Type B pancreatic cell (in vitro differentiated cells): ENCODE measurements around the gene HEATR1. TPM values are rescaled to one million over a fixed set of nuclear protein-coding genes. Genes with fewer than 3 reads are reported as not detected.

Experiments
- DNase-seq: peaks from one replicate; pipeline ENCODE4 v3.0.0; 2021; ENCODE audit warnings: mixed read lengths; ENCODE audit not compliant: unreplicated experiment; ENCODE audit errors: extremely low spot score
- H3K27ac Mint-ChIP-seq: 2 replicates; pipeline ENCODE4 v1.8.0; 2021; ENCODE audit warnings: mild to moderate bottlenecking, mixed read lengths
- H3K27me3 Mint-ChIP-seq: 2 replicates; pipeline ENCODE4 v1.8.0; 2021; ENCODE audit warnings: mixed read lengths
- H3K36me3 Mint-ChIP-seq: 2 replicates; pipeline ENCODE4 v1.8.0; 2021; ENCODE audit warnings: mixed read lengths
- H3K4me1 Mint-ChIP-seq: one replicate; pipeline ENCODE4 v1.8.0; 2021; ENCODE audit warnings: mixed read lengths; ENCODE audit not compliant: unreplicated experiment
- H3K4me3 Mint-ChIP-seq: 2 replicates; pipeline ENCODE4 v1.8.0; 2021; ENCODE audit warnings: mild to moderate bottlenecking, mixed read lengths
- H3K9me3 Mint-ChIP-seq: 2 replicates; pipeline ENCODE4 v1.8.0; 2021; ENCODE audit warnings: mixed read lengths
- CTCF ChIP-seq: fragments of 200-600 bp; sonication (generic); conservative IDR thresholded peaks from 2 replicates; pipeline ENCODE4 v1.5.0; 2021; ENCODE audit warnings: antibody characterized with exemption, mild to moderate bottlenecking
- total RNA-seq: library from RNA; stranded (reverse); gene quantifications from 2 replicates; pipeline ENCODE4 v1.2.1, GENCODE V29; 2021; ENCODE audit warnings: low replicate concordance

The HEATR1 gene
- total RNA-seq, 1 donor from 2014 or later = 51.5 TPM

DNA sequence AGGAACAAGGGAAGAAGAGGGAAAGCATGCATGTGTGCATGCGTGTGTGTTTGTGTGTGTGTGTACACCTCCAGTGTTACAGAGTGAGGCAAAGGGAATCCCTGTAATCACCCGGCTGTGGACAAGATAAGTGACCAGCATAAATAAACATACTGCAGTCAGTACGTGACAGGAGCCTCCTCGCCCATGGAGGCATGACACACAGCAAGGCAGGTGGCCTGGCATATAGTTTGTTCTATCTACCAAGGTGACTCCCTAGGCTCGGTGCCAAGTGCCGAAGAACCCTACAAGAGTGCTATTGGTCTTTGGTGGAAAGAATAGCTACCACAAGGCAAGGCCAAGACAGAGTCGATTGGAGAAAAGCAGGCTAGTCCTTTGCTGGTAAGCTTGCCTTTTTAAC, 31.7 kb upstream of the HEATR1 start:
- no peak for TF ChIP-seq CTCF
- H3K36me3 Mint-ChIP-seq = no peaks in the 10 kb centered on the region
- H3K27ac Mint-ChIP-seq = no peak overlapping the region
- no peak for DNase-seq
- H3K4me1 Mint-ChIP-seq = no peaks in the 10 kb centered on the region
- H3K4me3 Mint-ChIP-seq = no peak overlapping the region
- H3K27me3 Mint-ChIP-seq = peaks cover 21% of the 10 kb centered on the region
- H3K9me3 Mint-ChIP-seq = no peaks in the 10 kb centered on the region

DNA sequence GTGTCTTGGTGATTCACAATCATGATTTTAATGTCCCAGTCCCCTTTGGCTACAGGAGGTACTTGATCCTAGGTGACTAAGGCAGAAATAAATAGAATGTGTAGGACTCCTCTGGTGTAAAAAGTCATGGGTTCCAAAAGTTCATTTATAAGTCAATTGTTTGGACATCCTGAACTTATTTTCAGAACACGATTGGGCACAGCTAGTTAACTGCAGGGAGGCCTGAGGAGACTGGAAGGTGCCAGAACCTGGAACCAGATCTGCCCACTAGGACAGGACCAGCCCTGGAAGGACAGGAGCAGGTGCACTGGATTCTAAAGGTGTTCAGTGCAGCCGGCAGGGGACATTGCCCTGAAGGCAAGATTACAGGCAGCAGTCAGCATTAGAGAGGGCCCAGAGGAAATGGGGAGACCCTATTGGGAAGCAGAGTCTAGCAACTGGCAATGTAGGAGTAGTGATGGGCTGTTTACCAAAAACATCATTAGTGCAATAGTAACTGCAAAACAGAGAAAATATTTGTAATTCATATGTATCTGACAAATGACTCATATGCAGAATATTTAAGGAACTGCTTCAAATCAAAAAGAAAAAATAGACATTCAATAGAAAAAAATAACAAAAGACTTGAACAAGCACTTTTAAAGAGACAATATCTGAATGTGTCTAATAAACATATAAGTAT, 23.6 kb upstream of the HEATR1 start:
- Mint-ChIP-seq H3K27ac (no peak overlapping the region), H3K4me3 (no peak overlapping the region), H3K27me3 (peaks cover 9% of the 10 kb centered on the region), H3K36me3 (no peaks in the 10 kb centered on the region), H3K4me1 (no peaks in the 10 kb centered on the region), H3K9me3 (no peaks in the 10 kb centered on the region)
- DNase-seq = no peak
- TF ChIP-seq CTCF = no peak

- Mint-ChIP-seq H3K4me3 (no peak overlapping the region), H3K27me3 (peaks cover 19% of the 10 kb centered on the region), H3K27ac (no peak overlapping the region), H3K36me3 (no peaks in the 10 kb centered on the region), H3K4me1 (no peaks in the 10 kb centered on the region), H3K9me3 (no peaks in the 10 kb centered on the region)
- TF ChIP-seq CTCF = no peak
- DNase-seq = no peak
Measured at GRCh38 chr1:236623371-236624166, 19.3 kb upstream of the HEATR1 start.

GRCh38 chr1:236622407-236622806, 18.1 kb upstream of the HEATR1 start:
- TF ChIP-seq CTCF = no peak
- no peaks in the 10 kb centered on the region for H3K9me3 Mint-ChIP-seq
- no peak overlapping the region for H3K4me3 Mint-ChIP-seq
- no peak for DNase-seq
- H3K27me3 Mint-ChIP-seq = peaks cover 14% of the 10 kb centered on the region
- H3K4me1 Mint-ChIP-seq = no peaks in the 10 kb centered on the region
- no peak overlapping the region for H3K27ac Mint-ChIP-seq
- H3K36me3 Mint-ChIP-seq = no peaks in the 10 kb centered on the region

DNA sequence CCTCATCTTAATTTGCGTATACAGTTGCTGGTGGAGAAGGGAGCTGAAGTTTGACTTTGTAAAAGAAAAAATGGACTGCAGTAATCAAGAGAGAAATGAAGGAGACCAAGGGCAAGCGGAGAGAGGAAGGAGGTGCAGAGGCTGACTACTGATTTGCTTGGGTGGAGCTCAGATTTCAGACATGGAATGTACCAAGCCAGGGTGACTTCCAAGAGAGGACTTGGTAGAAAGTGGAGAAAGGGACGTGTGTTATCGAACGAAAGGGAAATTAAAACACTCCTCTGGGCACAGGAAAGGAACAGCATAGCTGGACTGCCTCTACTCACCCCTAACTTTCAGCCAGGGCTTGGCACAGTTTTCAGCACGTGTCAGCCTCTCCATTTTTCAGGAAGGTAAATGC, 15.1 kb upstream of the HEATR1 start:
- no peak for TF ChIP-seq CTCF
- Mint-ChIP-seq H3K36me3 (no peaks in the 10 kb centered on the region), H3K27ac (no peak overlapping the region), H3K9me3 (no peaks in the 10 kb centered on the region), H3K4me3 (no peak overlapping the region), H3K27me3 (peaks cover 27% of the 10 kb centered on the region), H3K4me1 (no peaks in the 10 kb centered on the region)
- no peak for DNase-seq
